ENCODE data around the gene B4GALT4. TPM values are rescaled to one million over a fixed set of nuclear protein-coding genes. Genes with fewer than 3 reads are reported as not detected.
"Not testable (repeated sequence)": the region's sequence is repeated elsewhere in the genome, so short reads cannot be mapped to it uniquely, and the experiment has no call there.

B4GALT4 gene
- total and polyA plus RNA-seq, 3 donors from 2014 or later: 13.5 to 19.4 (median 17.7) TPM

GRCh38 chr3:119279101-119279554 lies 38.5 kb upstream of the B4GALT4 start:
- Histone ChIP-seq H3K9me3 (no peaks in the 10 kb centered on the region), H3K36me3 (ENCODE audit: low read depth, missing control alignments) (no peaks in the 10 kb centered on the region), H3K27ac (peak overlapping the region in 1 of 2 donors; percentile 14), H3K4me1 (no peaks in the 10 kb centered on the region), H3K4me3 (no peak overlapping the region), H3K27me3 (no peaks in the 10 kb centered on the region)
- WGBS, 2 donors: 38 to 46% methylated on average over 6 of the region's 6 CpGs
- TF ChIP-seq POLR2A (IDR thresholded peaks at IDR 0.05): no peak
- TF ChIP-seq, protein P1, sequence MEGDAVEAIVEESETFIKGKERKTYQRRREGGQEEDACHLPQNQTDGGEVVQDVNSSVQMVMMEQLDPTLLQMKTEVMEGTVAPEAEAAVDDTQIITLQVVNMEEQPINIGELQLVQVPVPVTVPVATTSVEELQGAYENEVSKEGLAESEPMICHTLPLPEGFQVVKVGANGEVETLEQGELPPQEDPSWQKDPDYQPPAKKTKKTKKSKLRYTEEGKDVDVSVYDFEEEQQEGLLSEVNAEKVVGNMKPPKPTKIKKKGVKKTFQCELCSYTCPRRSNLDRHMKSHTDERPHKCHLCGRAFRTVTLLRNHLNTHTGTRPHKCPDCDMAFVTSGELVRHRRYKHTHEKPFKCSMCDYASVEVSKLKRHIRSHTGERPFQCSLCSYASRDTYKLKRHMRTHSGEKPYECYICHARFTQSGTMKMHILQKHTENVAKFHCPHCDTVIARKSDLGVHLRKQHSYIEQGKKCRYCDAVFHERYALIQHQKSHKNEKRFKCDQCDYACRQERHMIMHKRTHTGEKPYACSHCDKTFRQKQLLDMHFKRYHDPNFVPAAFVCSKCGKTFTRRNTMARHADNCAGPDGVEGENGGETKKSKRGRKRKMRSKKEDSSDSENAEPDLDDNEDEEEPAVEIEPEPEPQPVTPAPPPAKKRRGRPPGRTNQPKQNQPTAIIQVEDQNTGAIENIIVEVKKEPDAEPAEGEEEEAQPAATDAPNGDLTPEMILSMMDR (IDR thresholded peaks at IDR 0.05): no peak
- DNase-seq: no peak
- intact Hi-C loops (cut with DNase I; ENCODE audit: low total_unique reads): loop anchor here (5.0 kb wide), 1 partner anchor 73 kb away; no protein-coding TSS in a partner anchor

DNA sequence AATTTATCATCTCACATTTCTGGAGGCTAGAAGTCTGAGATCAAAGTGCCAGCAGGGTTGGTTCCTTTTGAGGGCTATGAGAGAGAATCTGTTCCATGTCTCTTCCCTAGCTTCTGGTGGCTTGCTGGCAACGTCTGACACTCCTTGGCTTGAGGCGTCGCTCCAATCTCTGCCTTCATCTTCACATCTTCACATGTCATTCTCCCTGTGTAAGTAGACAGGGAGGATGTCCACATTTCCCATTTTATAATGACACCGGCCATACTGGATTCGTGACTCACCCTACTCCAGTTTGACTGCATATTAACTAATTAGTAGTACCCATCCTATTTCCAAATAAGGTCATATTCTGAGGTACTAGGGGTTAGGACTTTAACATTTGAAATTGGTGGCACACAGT lies 36.0 kb upstream of the B4GALT4 start:
- Histone ChIP-seq H3K27ac (no peak overlapping the region), H3K27me3 (no peaks in the 10 kb centered on the region), H3K4me3 (no peak overlapping the region), H3K4me1 (no peaks in the 10 kb centered on the region), H3K36me3 (ENCODE audit: low read depth, missing control alignments) (no peaks in the 10 kb centered on the region), H3K9me3 (no peaks in the 10 kb centered on the region)
- TF ChIP-seq, protein P1 (IDR thresholded peaks at IDR 0.05): no peak
- no peak for TF ChIP-seq POLR2A (IDR thresholded peaks at IDR 0.05)
- WGBS, 2 donors: 80 to 86% methylated on average over 5 of the region's 5 CpGs
- no peak for DNase-seq
- intact Hi-C loops (cut with DNase I; ENCODE audit: low total_unique reads): loop anchor here (5.0 kb wide), 1 partner anchor 76 kb away; no protein-coding TSS in a partner anchor

- intact Hi-C loops (cut with DNase I; ENCODE audit: low total_unique reads); H3K36me3 ChIP-seq (ENCODE audit: low read depth, missing control alignments); DNase-seq; H3K27me3 ChIP-seq; H3K4me3 ChIP-seq; H3K9me3 ChIP-seq; H3K4me1 ChIP-seq; H3K27ac ChIP-seq: not testable (repeated sequence)
- 83 to 87% methylated on average over 2 of the region's 2 CpGs for WGBS, 2 donors
Observed at GRCh38 chr3:119270212-119270611, 29.5 kb upstream of the B4GALT4 start.

DNA sequence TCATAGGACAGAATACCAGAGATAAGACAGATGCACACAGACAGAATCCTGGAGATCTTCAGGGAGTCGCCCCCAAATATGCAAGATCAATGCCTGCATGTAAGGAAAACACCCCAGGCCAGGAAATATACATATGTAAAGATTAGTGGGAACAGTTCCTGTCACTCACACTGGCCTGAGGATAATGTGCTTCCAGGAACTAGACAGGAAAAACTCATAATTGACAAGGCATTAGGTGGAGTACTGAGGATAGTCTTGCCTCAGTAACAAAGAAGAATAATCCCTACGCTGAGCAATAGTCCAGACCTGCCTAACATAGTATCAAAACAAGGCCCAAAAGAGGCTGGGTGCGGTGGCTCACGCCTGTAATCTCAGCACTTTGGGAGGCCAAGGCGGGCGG lies 20.4 kb upstream of the B4GALT4 start:
- no peaks in the 10 kb centered on the region for H3K9me3 ChIP-seq
- TF ChIP-seq, protein P1 (IDR thresholded peaks at IDR 0.05): no peak
- TF ChIP-seq POLR2A (IDR thresholded peaks at IDR 0.05): no peak
- intact Hi-C loops (cut with DNase I; ENCODE audit: low total_unique reads): no loop called here
- no peaks in the 10 kb centered on the region for H3K4me1 ChIP-seq
- no peak overlapping the region for H3K27ac ChIP-seq
- DNase-seq: no peak
- H3K27me3 ChIP-seq: no peaks in the 10 kb centered on the region
- no peak overlapping the region for H3K4me3 ChIP-seq
- WGBS, 2 donors: 73 to 74% methylated on average over 6 of the region's 6 CpGs
- H3K36me3 ChIP-seq (ENCODE audit: low read depth, missing control alignments): no peaks in the 10 kb centered on the region

DNA sequence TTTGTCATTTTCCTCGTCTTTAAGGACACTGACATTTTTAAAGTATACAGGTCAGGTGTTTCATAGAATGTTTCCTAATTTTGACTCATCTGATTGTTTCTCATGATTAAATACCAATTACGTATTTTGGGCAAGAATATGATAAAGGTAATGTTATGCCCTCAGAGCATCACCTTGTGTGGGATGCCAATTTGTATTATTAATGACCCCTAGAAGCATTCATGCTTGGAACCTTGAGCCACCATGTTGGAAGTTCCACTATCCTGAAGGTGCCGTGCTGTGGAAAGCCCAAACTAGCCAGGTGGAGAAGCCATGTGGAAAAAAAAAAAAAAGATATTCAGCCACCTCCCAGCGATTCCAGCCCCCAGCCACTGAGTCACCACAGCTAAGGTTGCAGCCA lies 19.1 kb upstream of the B4GALT4 start:
- DNase-seq: no peak
- Histone ChIP-seq H3K4me3 (no peak overlapping the region), H3K36me3 (ENCODE audit: low read depth, missing control alignments) (no peaks in the 10 kb centered on the region), H3K4me1 (no peaks in the 10 kb centered on the region), H3K27ac (no peak overlapping the region), H3K9me3 (no peaks in the 10 kb centered on the region), H3K27me3 (no peaks in the 10 kb centered on the region)
- TF ChIP-seq, protein P1 (IDR thresholded peaks at IDR 0.05): no peak
- no peak for TF ChIP-seq POLR2A (IDR thresholded peaks at IDR 0.05)
- intact Hi-C loops (cut with DNase I; ENCODE audit: low total_unique reads): no loop called here
- 92 to 93% methylated on average over 4 of the region's 4 CpGs for WGBS, 2 donors
